ENCODE measurements around the gene C10orf71. TPM values are rescaled to one million over a fixed set of nuclear protein-coding genes. Genes with fewer than 3 reads are reported as not detected.

The C10orf71 gene
- total RNA-seq, 1 experiment from 2014 or later: not detected

GRCh38 chr10:49277973-49278372, 21.0 kb upstream of the C10orf71 start:
- no peak for TF ChIP-seq POLR2AphosphoS5 (IDR thresholded peaks at IDR 0.05; ENCODE audit: low read depth, low read length)
- no TSS peak for BruUV-seq (replicated peaks)
- no peak overlapping the region for H3K27ac ChIP-seq (ENCODE audit: low read length)
- no peak for ATAC-seq
- intact Hi-C loops (cut with micrococcal nuclease; ENCODE audit: unreplicated experiment) (no loop called here), in situ Hi-C loops (cut with HindIII; ENCODE audit: low pct_unique_long_range_greater_than_20kb, low sequenced_read_pairs) (no loop called here)
- POLR2A ChIA-PET: no interaction called here
- no peaks in the 10 kb centered on the region for H3K9me3 ChIP-seq (ENCODE audit: control insufficient read depth, insufficient read depth, low read depth, low read length)
- peaks cover 8% of the 10 kb centered on the region; the same call in 1 of the 2 replicates for H3K27me3 ChIP-seq (ENCODE audit: control insufficient read depth, insufficient read depth, low read length)
- no peak overlapping the region for H3K4me3 ChIP-seq (ENCODE audit: low read depth in 2 of 2, low read length in 2 of 2)
- no peak for DNase-seq (ENCODE audit: low read depth, low spot score)
- no peaks in the 10 kb centered on the region for H3K4me1 ChIP-seq (ENCODE audit: control insufficient read depth, insufficient read depth, low read length)
- H3K36me3 ChIP-seq (ENCODE audit: control insufficient read depth, insufficient read depth, low read length): no peaks in the 10 kb centered on the region
- CTCF ChIA-PET: no interaction called here

- in situ Hi-C loops (cut with HindIII; ENCODE audit: low pct_unique_long_range_greater_than_20kb, low sequenced_read_pairs): no loop called here
- no peaks in the 10 kb centered on the region for H3K4me1 ChIP-seq (ENCODE audit: control insufficient read depth, insufficient read depth, low read length)
- no TSS peak for BruUV-seq (replicated peaks)
- H3K27me3 ChIP-seq (ENCODE audit: control insufficient read depth, insufficient read depth, low read length): peaks cover 8% of the 10 kb centered on the region; the same call in 1 of the 2 replicates
- H3K9me3 ChIP-seq (ENCODE audit: control insufficient read depth, insufficient read depth, low read depth, low read length): no peaks in the 10 kb centered on the region
- intact Hi-C loops (cut with micrococcal nuclease; ENCODE audit: unreplicated experiment): no loop called here
- TF ChIP-seq, protein P1, sequence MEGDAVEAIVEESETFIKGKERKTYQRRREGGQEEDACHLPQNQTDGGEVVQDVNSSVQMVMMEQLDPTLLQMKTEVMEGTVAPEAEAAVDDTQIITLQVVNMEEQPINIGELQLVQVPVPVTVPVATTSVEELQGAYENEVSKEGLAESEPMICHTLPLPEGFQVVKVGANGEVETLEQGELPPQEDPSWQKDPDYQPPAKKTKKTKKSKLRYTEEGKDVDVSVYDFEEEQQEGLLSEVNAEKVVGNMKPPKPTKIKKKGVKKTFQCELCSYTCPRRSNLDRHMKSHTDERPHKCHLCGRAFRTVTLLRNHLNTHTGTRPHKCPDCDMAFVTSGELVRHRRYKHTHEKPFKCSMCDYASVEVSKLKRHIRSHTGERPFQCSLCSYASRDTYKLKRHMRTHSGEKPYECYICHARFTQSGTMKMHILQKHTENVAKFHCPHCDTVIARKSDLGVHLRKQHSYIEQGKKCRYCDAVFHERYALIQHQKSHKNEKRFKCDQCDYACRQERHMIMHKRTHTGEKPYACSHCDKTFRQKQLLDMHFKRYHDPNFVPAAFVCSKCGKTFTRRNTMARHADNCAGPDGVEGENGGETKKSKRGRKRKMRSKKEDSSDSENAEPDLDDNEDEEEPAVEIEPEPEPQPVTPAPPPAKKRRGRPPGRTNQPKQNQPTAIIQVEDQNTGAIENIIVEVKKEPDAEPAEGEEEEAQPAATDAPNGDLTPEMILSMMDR (IDR thresholded peaks at IDR 0.05): no peak
- TF ChIP-seq TCF7L2 (IDR thresholded peaks at IDR 0.05; ENCODE audit: low read depth, low read length) (no peak), POLR2AphosphoS5 (IDR thresholded peaks at IDR 0.05; ENCODE audit: low read depth, low read length) (no peak)
- TF ChIP-seq, protein P2, sequence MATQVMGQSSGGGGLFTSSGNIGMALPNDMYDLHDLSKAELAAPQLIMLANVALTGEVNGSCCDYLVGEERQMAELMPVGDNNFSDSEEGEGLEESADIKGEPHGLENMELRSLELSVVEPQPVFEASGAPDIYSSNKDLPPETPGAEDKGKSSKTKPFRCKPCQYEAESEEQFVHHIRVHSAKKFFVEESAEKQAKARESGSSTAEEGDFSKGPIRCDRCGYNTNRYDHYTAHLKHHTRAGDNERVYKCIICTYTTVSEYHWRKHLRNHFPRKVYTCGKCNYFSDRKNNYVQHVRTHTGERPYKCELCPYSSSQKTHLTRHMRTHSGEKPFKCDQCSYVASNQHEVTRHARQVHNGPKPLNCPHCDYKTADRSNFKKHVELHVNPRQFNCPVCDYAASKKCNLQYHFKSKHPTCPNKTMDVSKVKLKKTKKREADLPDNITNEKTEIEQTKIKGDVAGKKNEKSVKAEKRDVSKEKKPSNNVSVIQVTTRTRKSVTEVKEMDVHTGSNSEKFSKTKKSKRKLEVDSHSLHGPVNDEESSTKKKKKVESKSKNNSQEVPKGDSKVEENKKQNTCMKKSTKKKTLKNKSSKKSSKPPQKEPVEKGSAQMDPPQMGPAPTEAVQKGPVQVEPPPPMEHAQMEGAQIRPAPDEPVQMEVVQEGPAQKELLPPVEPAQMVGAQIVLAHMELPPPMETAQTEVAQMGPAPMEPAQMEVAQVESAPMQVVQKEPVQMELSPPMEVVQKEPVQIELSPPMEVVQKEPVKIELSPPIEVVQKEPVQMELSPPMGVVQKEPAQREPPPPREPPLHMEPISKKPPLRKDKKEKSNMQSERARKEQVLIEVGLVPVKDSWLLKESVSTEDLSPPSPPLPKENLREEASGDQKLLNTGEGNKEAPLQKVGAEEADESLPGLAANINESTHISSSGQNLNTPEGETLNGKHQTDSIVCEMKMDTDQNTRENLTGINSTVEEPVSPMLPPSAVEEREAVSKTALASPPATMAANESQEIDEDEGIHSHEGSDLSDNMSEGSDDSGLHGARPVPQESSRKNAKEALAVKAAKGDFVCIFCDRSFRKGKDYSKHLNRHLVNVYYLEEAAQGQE (IDR thresholded peaks at IDR 0.05; ENCODE audit: insufficient read depth in 1 of 2, low read depth in 2 of 2, low read length in 1 of 2): no peak
- POLR2A ChIA-PET: no interaction called here
- no peak overlapping the region for H3K4me3 ChIP-seq (ENCODE audit: low read depth in 2 of 2, low read length in 2 of 2)
- H3K27ac ChIP-seq (ENCODE audit: low read length): no peak overlapping the region
- no peaks in the 10 kb centered on the region for H3K36me3 ChIP-seq (ENCODE audit: control insufficient read depth, insufficient read depth, low read length)
- CTCF ChIA-PET: no interaction called here
- DNase-seq (ENCODE audit: low read depth, low spot score): no peak
- no peak for ATAC-seq
These were observed 20.4 kb upstream of the C10orf71 start for GRCh38 chr10:49278497-49278981.

DNA sequence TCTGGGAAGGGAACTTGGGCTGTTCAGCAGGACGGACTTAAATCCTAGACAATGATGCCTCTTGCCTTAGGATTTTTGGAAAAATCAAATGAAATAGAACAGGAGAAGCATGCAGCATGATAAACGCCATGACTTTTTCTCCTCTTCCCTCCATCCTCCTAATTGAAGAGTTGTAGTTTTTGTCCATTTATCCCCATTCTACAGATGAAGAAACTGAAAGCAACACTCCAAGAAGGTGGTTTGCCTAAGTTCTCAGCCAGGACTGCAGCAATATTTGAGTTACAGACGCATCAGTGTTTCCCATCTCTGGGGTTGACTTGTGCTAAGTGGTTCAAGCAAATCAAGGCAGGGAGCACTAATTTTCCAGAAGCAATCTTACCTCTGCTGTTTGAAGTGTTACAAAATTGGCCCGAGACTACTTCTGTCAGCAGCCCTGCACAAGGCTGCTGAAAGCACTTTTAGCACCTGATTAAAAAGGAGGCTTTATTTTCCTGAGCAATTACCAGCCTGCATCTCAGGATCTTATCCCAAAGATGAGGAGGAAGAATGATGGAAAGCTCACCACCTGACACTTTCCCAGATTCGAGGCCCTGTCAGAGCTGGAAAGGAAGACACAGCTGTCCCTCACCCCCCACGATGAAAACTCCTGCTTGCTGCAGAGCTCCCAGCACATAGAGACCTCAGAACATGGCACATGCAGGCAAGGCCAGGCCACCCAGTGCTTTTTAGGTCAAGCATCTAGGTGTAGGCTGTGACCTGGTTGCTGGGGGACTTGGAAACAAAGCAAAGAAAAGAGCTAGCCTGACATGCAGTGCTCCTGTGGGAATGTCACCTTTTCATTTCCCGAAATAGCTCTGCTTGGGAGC, 19.7 kb upstream of the C10orf71 start:
- Histone ChIP-seq H3K4me3 (ENCODE audit: low read depth in 2 of 2, low read length in 2 of 2) (no peak overlapping the region), H3K27me3 (ENCODE audit: control insufficient read depth, insufficient read depth, low read length) (peaks cover 8% of the 10 kb centered on the region; the same call in 1 of the 2 replicates), H3K4me1 (ENCODE audit: control insufficient read depth, insufficient read depth, low read length) (no peaks in the 10 kb centered on the region), H3K9me3 (ENCODE audit: control insufficient read depth, insufficient read depth, low read depth, low read length) (no peaks in the 10 kb centered on the region), H3K36me3 (ENCODE audit: control insufficient read depth, insufficient read depth, low read length) (no peaks in the 10 kb centered on the region), H3K27ac (ENCODE audit: low read length) (no peak overlapping the region)
- DNase-seq (ENCODE audit: low read depth, low spot score) (no peak), ATAC-seq (no peak)
- in situ Hi-C loops (cut with HindIII; ENCODE audit: low pct_unique_long_range_greater_than_20kb, low sequenced_read_pairs): no loop called here
- ChIA-PET CTCF (no interaction called here), POLR2A (no interaction called here)
- TF ChIP-seq TCF7L2 (IDR thresholded peaks at IDR 0.05; ENCODE audit: low read depth, low read length): no peak
- intact Hi-C loops (cut with micrococcal nuclease; ENCODE audit: unreplicated experiment): no loop called here
- BruUV-seq (replicated peaks): no TSS peak
